Testis (tissue), 3 donors: ENCODE measurements around the gene LEMD2. TPM values are rescaled to one million over a fixed set of nuclear protein-coding genes. Genes with fewer than 3 reads are reported as not detected.

ENCODE experiments used
- DNase-seq: peaks from one replicate; pipeline ENCODE4 v3.0.0-alpha.2; 2019
- H3K27ac ChIP-seq, 2 donors: fragments of 200-600 bp; sonication (generic); one replicate each; pipeline ENCODE4 v1.5.1; 2019
- H3K27me3 ChIP-seq: fragments of 200-600 bp; sonication (generic); one replicate; pipeline ENCODE4 v1.5.1; 2019
- H3K36me3 ChIP-seq: fragments of 200-600 bp; sonication (generic); one replicate; pipeline ENCODE4 v1.5.1; 2017; ENCODE audit warnings: low read depth; ENCODE audit errors: missing control alignments
- H3K4me1 ChIP-seq: fragments of 200-600 bp; sonication (generic); one replicate; pipeline ENCODE4 v1.5.1; 2019
- H3K4me3 ChIP-seq, 2 donors: fragments of 200-600 bp; sonication (generic); one replicate each; pipeline ENCODE4 v1.5.1; 2017 to 2019
- H3K9me3 ChIP-seq: fragments of 200-600 bp; sonication (generic); one replicate; pipeline ENCODE4 v1.5.1; 2017
- POLR2A ChIP-seq: fragments of 450-650 bp; IDR thresholded peaks from one replicate; pipeline ENCODE4 v1.6.1; 2017; ENCODE audit warnings: antibody characterized with exemption, mild to moderate bottlenecking, moderate library complexity
- WGBS, 2 donors: methylation state at CpG; one replicate each; pipeline ENCODE4 v1.1.5; 2018; 5-methylcytosine and 5-hydroxymethylcytosine counted together
- intact Hi-C: fragments of 100-400 bp; cut with DNase I; formaldehyde crosslinking; loops from one replicate; pipeline ENCODE4 v1.15.1; 2023; ENCODE audit warnings: low total_unique reads
- polyA plus RNA-seq: library from polyadenylated mRNA; stranded (reverse); fragments of 350-450 nt; fragmentation: Illumina TruSeq; extraction: RNeasy Lipid Tissue Mini Kit (QIAGEN cat#74804); gene quantifications from one replicate; pipeline ENCODE4 v1.2.3, GENCODE V29; 2014; ENCODE audit warnings: low read depth, low replicate concordance; ENCODE audit not compliant: insufficient read depth
- total RNA-seq, 2 donors: library from RNA; depleted of rRNA; stranded (reverse); fragments of >200 nt; gene quantifications; one replicate each; pipeline ENCODE4 v1.2.3, GENCODE V29; 2016
- TF ChIP-seq, protein P1 (sequence below), 3 experiments: fragments of 450-650 bp in 2 of 3; fragments of 200-600 bp in 1 of 3; sonication (generic) in 1 of 3; IDR thresholded peaks; one replicate each; pipeline ENCODE4 v1.5.1; 2016 to 2019; ENCODE audit warnings: antibody characterized with exemption in 3 of 3, mild to moderate bottlenecking in 2 of 3, moderate library complexity in 1 of 3

LEMD2 gene
- total and polyA plus RNA-seq, 3 donors from 2014 or later = 71.2 to 89.5 (median 77.0) TPM

GRCh38 chr6:33727126-33727525 lies 61.8 kb downstream of the LEMD2 start:
- WGBS, 2 donors = 74 to 76% methylated on average over 7 of the region's 7 CpGs
- no peaks in the 10 kb centered on the region for H3K27me3 ChIP-seq
- no peak overlapping the region for H3K27ac ChIP-seq
- no peak for TF ChIP-seq POLR2A
- TF ChIP-seq, protein P1, sequence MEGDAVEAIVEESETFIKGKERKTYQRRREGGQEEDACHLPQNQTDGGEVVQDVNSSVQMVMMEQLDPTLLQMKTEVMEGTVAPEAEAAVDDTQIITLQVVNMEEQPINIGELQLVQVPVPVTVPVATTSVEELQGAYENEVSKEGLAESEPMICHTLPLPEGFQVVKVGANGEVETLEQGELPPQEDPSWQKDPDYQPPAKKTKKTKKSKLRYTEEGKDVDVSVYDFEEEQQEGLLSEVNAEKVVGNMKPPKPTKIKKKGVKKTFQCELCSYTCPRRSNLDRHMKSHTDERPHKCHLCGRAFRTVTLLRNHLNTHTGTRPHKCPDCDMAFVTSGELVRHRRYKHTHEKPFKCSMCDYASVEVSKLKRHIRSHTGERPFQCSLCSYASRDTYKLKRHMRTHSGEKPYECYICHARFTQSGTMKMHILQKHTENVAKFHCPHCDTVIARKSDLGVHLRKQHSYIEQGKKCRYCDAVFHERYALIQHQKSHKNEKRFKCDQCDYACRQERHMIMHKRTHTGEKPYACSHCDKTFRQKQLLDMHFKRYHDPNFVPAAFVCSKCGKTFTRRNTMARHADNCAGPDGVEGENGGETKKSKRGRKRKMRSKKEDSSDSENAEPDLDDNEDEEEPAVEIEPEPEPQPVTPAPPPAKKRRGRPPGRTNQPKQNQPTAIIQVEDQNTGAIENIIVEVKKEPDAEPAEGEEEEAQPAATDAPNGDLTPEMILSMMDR (IDR thresholded peaks at IDR 0.05) = no peak
- DNase-seq = no peak
- H3K4me1 ChIP-seq = no peaks in the 10 kb centered on the region
- no peaks in the 10 kb centered on the region for H3K36me3 ChIP-seq
- H3K4me3 ChIP-seq = no peak overlapping the region
- intact Hi-C loops = no loop called here
- H3K9me3 ChIP-seq = no peaks in the 10 kb centered on the region

GRCh38 chr6:33726696-33727095 lies 62.2 kb downstream of the LEMD2 start:
- H3K27me3 ChIP-seq = no peaks in the 10 kb centered on the region
- TF ChIP-seq, protein P1 (IDR thresholded peaks at IDR 0.05) = no peak
- no peak for TF ChIP-seq POLR2A
- no peaks in the 10 kb centered on the region for H3K4me1 ChIP-seq
- no peaks in the 10 kb centered on the region for H3K36me3 ChIP-seq
- WGBS, 2 donors = 94 to 97% methylated on average over 11 to 15 of the region's 15 CpGs
- intact Hi-C loops = no loop called here
- no peaks in the 10 kb centered on the region for H3K9me3 ChIP-seq
- H3K4me3 ChIP-seq = no peak overlapping the region
- H3K27ac ChIP-seq = no peak overlapping the region
- no peak for DNase-seq

- no peak overlapping the region for H3K27ac ChIP-seq
- no peak for DNase-seq
- TF ChIP-seq, protein P1 (IDR thresholded peaks at IDR 0.05) = no peak
- TF ChIP-seq POLR2A = no peak
- H3K36me3 ChIP-seq = no peaks in the 10 kb centered on the region
- no peak overlapping the region for H3K4me3 ChIP-seq
- no peaks in the 10 kb centered on the region for H3K27me3 ChIP-seq
- H3K4me1 ChIP-seq = no peaks in the 10 kb centered on the region
- WGBS, 2 donors = 88 to 94% methylated on average over 6 to 7 of the region's 7 CpGs
- H3K9me3 ChIP-seq = no peaks in the 10 kb centered on the region
- intact Hi-C loops = no loop called here
Measured at GRCh38 chr6:33725891-33726673, 62.8 kb downstream of the LEMD2 start.

- TF ChIP-seq, protein P1 (IDR thresholded peaks at IDR 0.05) = no peak
- TF ChIP-seq POLR2A = no peak
- H3K4me3 ChIP-seq = no peak overlapping the region
- intact Hi-C loops = no loop called here
- WGBS, 2 donors = 95 to 96% methylated on average over 12 to 14 of the region's 14 CpGs
- no peaks in the 10 kb centered on the region for H3K9me3 ChIP-seq
- no peaks in the 10 kb centered on the region for H3K27me3 ChIP-seq
- H3K36me3 ChIP-seq = no peaks in the 10 kb centered on the region
- H3K27ac ChIP-seq = no peak overlapping the region
- no peaks in the 10 kb centered on the region for H3K4me1 ChIP-seq
- DNase-seq = no peak
Measured at GRCh38 chr6:33725222-33725621, 63.7 kb downstream of the LEMD2 start.
